SK-N-SH treated with all-trans-retinoic acid at 6 μM for 48 hours (cell line): ENCODE measurements around the gene TENT4B.
A peak's percentile ranks its signal among the peaks of the same experiment; 100 is the strongest.

Source experiments
- ATAC-seq: fragments of 200-7000 bp; cut with Tn5 transposase; 3 replicates; pipeline ENCODE4 v1.9.1; 2020; ENCODE audit warnings: mild to moderate bottlenecking, moderate library complexity
- ARNTL ChIP-seq: fragments of 450-650 bp; formaldehyde crosslinking; IDR thresholded peaks from 2 replicates; pipeline ENCODE4 v1.5.0; 2020; ENCODE audit warnings: low read depth, mild to moderate bottlenecking, moderate library complexity, borderline replicate concordance
- BACH2 ChIP-seq: fragments of 250-450 bp; sonication (Bioruptor Pico); IDR thresholded peaks from 2 replicates; pipeline ENCODE4 v1.9.0; 2021; ENCODE audit warnings: mild to moderate bottlenecking, borderline replicate concordance
- CSDC2 ChIP-seq: fragments of 250-450 bp; sonication (Bioruptor Pico); IDR thresholded peaks from 2 replicates; pipeline ENCODE4 v1.5.0; 2020; ENCODE audit warnings: mild to moderate bottlenecking, moderate library complexity
- ESRRG ChIP-seq: fragments of 250-450 bp; sonication (Bioruptor Pico); IDR thresholded peaks from 2 replicates; pipeline ENCODE4 v1.6.1; 2021; ENCODE audit warnings: mild to moderate bottlenecking
- GLIS3 ChIP-seq: fragments of 250-450 bp; sonication (Bioruptor Pico); IDR thresholded peaks from 2 replicates; pipeline ENCODE4 v1.5.0; 2020; ENCODE audit warnings: mild to moderate bottlenecking, moderate library complexity
- ISL1 ChIP-seq: fragments of 250-450 bp; sonication (Bioruptor Pico); IDR thresholded peaks from 2 replicates; pipeline ENCODE4 v2.1.2; 2022; ENCODE audit warnings: mild to moderate bottlenecking, moderate library complexity
- OSR1 ChIP-seq: fragments of 250-450 bp; sonication (Bioruptor Pico); IDR thresholded peaks from 2 replicates; pipeline ENCODE4 v1.8.0; 2022; ENCODE audit warnings: moderate library complexity, mild to moderate bottlenecking, inconsistent platforms
- PATZ1 ChIP-seq: fragments of 250-450 bp; sonication (Bioruptor Pico); IDR thresholded peaks from 2 replicates; pipeline ENCODE4 v1.8.0; 2020; ENCODE audit warnings: mild to moderate bottlenecking, moderate library complexity, borderline replicate concordance
- PPARA ChIP-seq: fragments of 250-450 bp; sonication (Bioruptor Pico); IDR thresholded peaks from 2 replicates; pipeline ENCODE4 v1.5.0; 2020; ENCODE audit warnings: mild to moderate bottlenecking, borderline replicate concordance
- RARB ChIP-seq: fragments of 250-450 bp; sonication (Bioruptor Pico); IDR thresholded peaks from 2 replicates; pipeline ENCODE4 v1.8.0; 2021; ENCODE audit warnings: mild to moderate bottlenecking, moderate library complexity
- SNAI2 ChIP-seq: fragments of 250-450 bp; sonication (Bioruptor Pico); IDR thresholded peaks from 2 replicates; pipeline ENCODE4 v1.5.0; 2020; ENCODE audit warnings: mild to moderate bottlenecking, moderate library complexity
- TCF4 ChIP-seq: fragments of 250-450 bp; sonication (Bioruptor Pico); IDR thresholded peaks from 2 replicates; pipeline ENCODE4 v1.8.0; 2021; ENCODE audit warnings: mild to moderate bottlenecking, moderate library complexity, borderline replicate concordance
- TOX ChIP-seq: fragments of 250-450 bp; sonication (Bioruptor Pico); IDR thresholded peaks from 2 replicates; pipeline ENCODE4 v1.8.0; 2021; ENCODE audit warnings: mild to moderate bottlenecking, moderate library complexity, borderline replicate concordance
- ZFP3 ChIP-seq: fragments of 250-450 bp; sonication (Bioruptor Pico); IDR thresholded peaks from 2 replicates; pipeline ENCODE4 v1.5.0; 2020; ENCODE audit warnings: mild to moderate bottlenecking, moderate library complexity
- ZFP30 ChIP-seq: fragments of 450-650 bp; formaldehyde crosslinking; IDR thresholded peaks from 2 replicates; pipeline ENCODE4 v1.5.0; 2022; ENCODE audit warnings: mild to moderate bottlenecking, moderate library complexity
- ZNF565 ChIP-seq: fragments of 450-650 bp; formaldehyde crosslinking; conservative IDR thresholded peaks from 2 replicates; pipeline ENCODE4 v1.5.0; 2020; ENCODE audit warnings: low read depth, mild to moderate bottlenecking, moderate library complexity
- ZNF70 ChIP-seq: fragments of 450-650 bp; formaldehyde crosslinking; IDR thresholded peaks from 2 replicates; pipeline ENCODE4 v1.5.0; 2020; ENCODE audit warnings: mild to moderate bottlenecking, moderate library complexity
- ZNF8 ChIP-seq: fragments of 450-650 bp; formaldehyde crosslinking; IDR thresholded peaks from 2 replicates; pipeline ENCODE4 v1.5.0; 2020; ENCODE audit warnings: mild to moderate bottlenecking, moderate library complexity
- TF ChIP-seq, protein P1 (sequence below): fragments of 250-450 bp; sonication (Bioruptor Pico); IDR thresholded peaks from 2 replicates; pipeline ENCODE4 v1.5.1; 2021; ENCODE audit warnings: mild to moderate bottlenecking, moderate library complexity
- TF ChIP-seq, protein P2 (sequence below): fragments of 250-450 bp; sonication (Bioruptor Pico); IDR thresholded peaks from 2 replicates; pipeline ENCODE4 v1.8.0; 2021; ENCODE audit warnings: low read depth, mild to moderate bottlenecking, moderate library complexity, borderline replicate concordance
- TF ChIP-seq, protein P3 (sequence below): fragments of 250-450 bp; sonication (Bioruptor Pico); IDR thresholded peaks from 2 replicates; pipeline ENCODE4 v1.5.1; 2020; ENCODE audit warnings: low read depth, mild to moderate bottlenecking, moderate library complexity

Gene TENT4B

GRCh38 chr16:50229149-50229726, 76.1 kb downstream of the TENT4B start:
- no peak for ATAC-seq
- TF ChIP-seq RARB (CRISPR knock-in tag) (no peak), ESRRG (CRISPR knock-in tag) (no peak), PATZ1 (CRISPR knock-in tag) (no peak), ZNF8 (CRISPR knock-in tag) (no peak), CSDC2 (no peak), ISL1 (no peak), SNAI2 (no peak), TOX (CRISPR knock-in tag) (no peak), ZFP30 (no peak), OSR1 (no peak), ZFP3 (CRISPR knock-in tag) (no peak), GLIS3 (no peak), TCF4 (CRISPR knock-in tag) (no peak), ZNF70 (CRISPR knock-in tag) (no peak), BACH2 (CRISPR knock-in tag) (no peak), ZNF565 (CRISPR knock-in tag) (no peak)
- TF ChIP-seq, protein P1, sequence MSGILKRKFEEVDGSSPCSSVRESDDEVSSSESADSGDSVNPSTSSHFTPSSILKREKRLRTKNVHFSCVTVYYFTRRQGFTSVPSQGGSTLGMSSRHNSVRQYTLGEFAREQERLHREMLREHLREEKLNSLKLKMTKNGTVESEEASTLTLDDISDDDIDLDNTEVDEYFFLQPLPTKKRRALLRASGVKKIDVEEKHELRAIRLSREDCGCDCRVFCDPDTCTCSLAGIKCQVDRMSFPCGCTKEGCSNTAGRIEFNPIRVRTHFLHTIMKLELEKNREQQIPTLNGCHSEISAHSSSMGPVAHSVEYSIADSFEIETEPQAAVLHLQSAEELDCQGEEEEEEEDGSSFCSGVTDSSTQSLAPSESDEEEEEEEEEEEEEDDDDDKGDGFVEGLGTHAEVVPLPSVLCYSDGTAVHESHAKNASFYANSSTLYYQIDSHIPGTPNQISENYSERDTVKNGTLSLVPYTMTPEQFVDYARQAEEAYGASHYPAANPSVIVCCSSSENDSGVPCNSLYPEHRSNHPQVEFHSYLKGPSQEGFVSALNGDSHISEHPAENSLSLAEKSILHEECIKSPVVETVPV (CRISPR knock-in tag): no peak
- TF ChIP-seq, protein P2, sequence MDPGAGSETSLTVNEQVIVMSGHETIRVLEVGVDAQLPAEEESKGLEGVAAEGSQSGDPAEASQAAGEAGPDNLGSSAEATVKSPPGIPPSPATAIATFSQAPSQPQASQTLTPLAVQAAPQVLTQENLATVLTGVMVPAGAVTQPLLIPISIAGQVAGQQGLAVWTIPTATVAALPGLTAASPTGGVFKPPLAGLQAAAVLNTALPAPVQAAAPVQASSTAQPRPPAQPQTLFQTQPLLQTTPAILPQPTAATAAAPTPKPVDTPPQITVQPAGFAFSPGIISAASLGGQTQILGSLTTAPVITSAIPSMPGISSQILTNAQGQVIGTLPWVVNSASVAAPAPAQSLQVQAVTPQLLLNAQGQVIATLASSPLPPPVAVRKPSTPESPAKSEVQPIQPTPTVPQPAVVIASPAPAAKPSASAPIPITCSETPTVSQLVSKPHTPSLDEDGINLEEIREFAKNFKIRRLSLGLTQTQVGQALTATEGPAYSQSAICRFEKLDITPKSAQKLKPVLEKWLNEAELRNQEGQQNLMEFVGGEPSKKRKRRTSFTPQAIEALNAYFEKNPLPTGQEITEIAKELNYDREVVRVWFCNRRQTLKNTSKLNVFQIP (CRISPR knock-in tag): no peak
- TF ChIP-seq, all 23 proteins: peak for 0

- TF ChIP-seq, protein P3, sequence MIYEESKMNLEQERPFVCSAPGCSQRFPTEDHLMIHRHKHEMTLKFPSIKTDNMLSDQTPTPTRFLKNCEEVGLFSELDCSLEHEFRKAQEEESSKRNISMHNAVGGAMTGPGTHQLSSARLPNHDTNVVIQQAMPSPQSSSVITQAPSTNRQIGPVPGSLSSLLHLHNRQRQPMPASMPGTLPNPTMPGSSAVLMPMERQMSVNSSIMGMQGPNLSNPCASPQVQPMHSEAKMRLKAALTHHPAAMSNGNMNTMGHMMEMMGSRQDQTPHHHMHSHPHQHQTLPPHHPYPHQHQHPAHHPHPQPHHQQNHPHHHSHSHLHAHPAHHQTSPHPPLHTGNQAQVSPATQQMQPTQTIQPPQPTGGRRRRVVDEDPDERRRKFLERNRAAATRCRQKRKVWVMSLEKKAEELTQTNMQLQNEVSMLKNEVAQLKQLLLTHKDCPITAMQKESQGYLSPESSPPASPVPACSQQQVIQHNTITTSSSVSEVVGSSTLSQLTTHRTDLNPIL (CRISPR knock-in tag): no peak
- TF ChIP-seq OSR1 (no peak), ZFP3 (CRISPR knock-in tag) (no peak), PPARA (CRISPR knock-in tag) (no peak), ARNTL (no peak), ESRRG (CRISPR knock-in tag) (no peak), PATZ1 (CRISPR knock-in tag) (no peak), TCF4 (CRISPR knock-in tag) (no peak), BACH2 (CRISPR knock-in tag) (no peak)
- TF ChIP-seq, protein P2 (CRISPR knock-in tag): no peak
- peak; percentile 63 for ATAC-seq
These were observed 81.9 kb downstream of the TENT4B start for GRCh38 chr16:50234771-50235556.
